GM21723 (cell line): Measurements from ENCODE around the gene SCGN.

Experiments used
- ATAC-seq: cut with Tn5 transposase; IDR thresholded peaks from one replicate; pipeline ENCODE4 v1.9.1; 2021; ENCODE audit warnings: mild to moderate bottlenecking, moderate library complexity; ENCODE audit not compliant: unreplicated experiment

Gene SCGN

GRCh38 chr6:25685251-25685650 lies 33.2 kb downstream of the SCGN start:
- ATAC-seq = no peak

- no peak for ATAC-seq
Measured at GRCh38 chr6:25685896-25686295, 33.9 kb downstream of the SCGN start.

GRCh38 chr6:25686856-25687255 lies 34.8 kb downstream of the SCGN start:
- no peak for ATAC-seq

GRCh38 chr6:25689966-25690365 lies 38.0 kb downstream of the SCGN start:
- ATAC-seq = no peak

GRCh38 chr6:25691894-25692293 lies 39.9 kb downstream of the SCGN start:
- no peak for ATAC-seq

GRCh38 chr6:25692472-25692871 lies 40.5 kb downstream of the SCGN start:
- no peak for ATAC-seq

GRCh38 chr6:25694366-25694765 lies 42.4 kb downstream of the SCGN start:
- ATAC-seq = no peak

GRCh38 chr6:25695671-25696070 lies 43.7 kb downstream of the SCGN start:
- no peak for ATAC-seq

GRCh38 chr6:25697537-25698340 lies 45.7 kb downstream of the SCGN start:
- no peak for ATAC-seq

DNA sequence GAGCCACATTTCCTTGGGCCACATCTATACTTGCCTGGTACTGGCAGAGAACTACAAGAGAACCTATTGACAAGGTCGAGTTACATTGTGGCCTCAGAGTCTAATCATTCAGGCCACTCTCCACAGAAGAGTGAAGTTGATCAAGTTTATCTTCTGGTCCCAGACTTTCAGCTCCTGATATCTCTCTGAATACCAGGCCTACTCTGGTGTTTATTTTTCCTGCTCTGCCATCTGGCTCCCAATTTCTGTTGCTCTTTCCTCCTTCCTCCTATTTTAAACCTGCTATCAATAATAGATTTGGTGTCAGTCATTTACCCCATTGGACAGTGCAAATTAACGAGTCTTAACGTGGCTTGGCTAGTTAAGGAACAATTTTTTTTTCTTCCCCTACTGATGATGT lies 46.6 kb downstream of the SCGN start:
- no peak for ATAC-seq

DNA sequence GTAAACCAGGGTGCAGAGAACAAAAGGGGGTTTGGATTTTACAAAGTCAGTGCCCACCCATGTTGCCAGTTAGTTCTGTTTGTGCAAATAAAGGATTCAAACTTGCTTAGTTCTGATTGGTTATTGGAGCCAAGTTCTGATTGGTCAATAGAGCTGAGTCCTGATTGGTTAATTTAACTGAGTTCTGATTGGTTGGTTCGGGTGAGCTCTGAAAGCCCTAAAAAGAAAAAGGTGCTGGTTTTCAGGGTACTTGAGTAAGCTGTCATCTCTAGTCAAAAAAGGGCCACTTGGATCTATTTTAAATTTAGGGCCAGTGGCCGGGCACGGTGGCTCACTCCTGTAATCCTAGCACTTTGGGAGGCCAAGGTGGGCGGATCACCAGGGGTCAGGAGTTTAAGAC lies 47.6 kb downstream of the SCGN start:
- no peak for ATAC-seq

DNA sequence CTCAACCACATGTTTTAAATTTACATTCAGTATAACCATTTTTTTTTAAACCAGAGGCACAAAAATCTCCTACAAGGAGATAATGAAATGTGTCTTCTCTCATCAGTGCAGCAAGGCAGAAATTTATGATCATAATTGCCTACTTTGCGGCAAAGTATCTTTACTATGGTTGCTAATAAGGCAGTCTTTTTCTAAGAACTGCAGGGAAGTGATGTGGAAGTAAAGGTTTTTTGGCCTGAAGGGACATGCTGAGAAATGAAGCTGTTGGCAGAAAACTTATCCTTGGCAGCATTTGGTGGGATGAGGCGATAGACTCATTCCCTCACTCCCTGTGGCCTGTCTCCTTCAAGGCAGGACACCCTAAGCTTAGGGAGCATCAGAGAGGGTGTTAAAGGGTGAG lies 48.7 kb downstream of the SCGN start:
- ATAC-seq = no peak

GRCh38 chr6:25701807-25702206 lies 49.8 kb downstream of the SCGN start:
- no peak for ATAC-seq

GRCh38 chr6:25703005-25703404 lies 51.0 kb downstream of the SCGN start:
- no peak for ATAC-seq

GRCh38 chr6:25704001-25704400 lies 52.0 kb downstream of the SCGN start:
- ATAC-seq = no peak

- ATAC-seq = no peak
Measured at GRCh38 chr6:25706314-25707014, 54.4 kb downstream of the SCGN start.

- no peak for ATAC-seq
Measured at GRCh38 chr6:25709761-25710160, 57.7 kb downstream of the SCGN start.

GRCh38 chr6:25710287-25710686 lies 58.3 kb downstream of the SCGN start:
- no peak for ATAC-seq

- no peak for ATAC-seq
Measured at GRCh38 chr6:25713824-25714223, 61.8 kb downstream of the SCGN start.

GRCh38 chr6:25714765-25715164 lies 62.8 kb downstream of the SCGN start:
- no peak for ATAC-seq

DNA sequence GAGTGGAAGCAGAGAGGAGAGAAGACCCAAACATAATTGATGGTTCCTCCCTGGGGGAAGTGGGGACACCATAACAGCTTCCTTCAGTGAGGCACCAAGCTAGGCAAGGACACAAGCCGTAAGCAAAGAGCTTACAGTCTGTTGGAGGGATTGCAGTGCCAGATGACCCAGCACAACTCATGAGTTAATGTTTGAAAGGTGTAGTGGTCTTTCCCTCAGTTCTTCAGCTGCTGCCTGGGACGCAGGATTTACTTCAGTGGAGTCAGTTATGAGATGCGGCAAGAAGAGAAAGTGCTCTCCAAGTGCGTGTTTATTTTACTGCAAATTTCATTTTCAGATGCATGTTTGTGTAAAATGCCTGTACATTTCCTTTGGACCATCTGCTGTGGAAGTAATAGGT lies 63.8 kb downstream of the SCGN start:
- ATAC-seq = no peak
